Measurements from ENCODE around the gene OR2A42.
"Not testable (repeated sequence)": the region's sequence is repeated elsewhere in the genome, so short reads cannot be mapped to it uniquely, and the experiment has no call there.

GRCh38 chr7:144217200-144217599, 22.2 kb downstream of the OR2A42 start:
- TF ChIP-seq, protein P1, sequence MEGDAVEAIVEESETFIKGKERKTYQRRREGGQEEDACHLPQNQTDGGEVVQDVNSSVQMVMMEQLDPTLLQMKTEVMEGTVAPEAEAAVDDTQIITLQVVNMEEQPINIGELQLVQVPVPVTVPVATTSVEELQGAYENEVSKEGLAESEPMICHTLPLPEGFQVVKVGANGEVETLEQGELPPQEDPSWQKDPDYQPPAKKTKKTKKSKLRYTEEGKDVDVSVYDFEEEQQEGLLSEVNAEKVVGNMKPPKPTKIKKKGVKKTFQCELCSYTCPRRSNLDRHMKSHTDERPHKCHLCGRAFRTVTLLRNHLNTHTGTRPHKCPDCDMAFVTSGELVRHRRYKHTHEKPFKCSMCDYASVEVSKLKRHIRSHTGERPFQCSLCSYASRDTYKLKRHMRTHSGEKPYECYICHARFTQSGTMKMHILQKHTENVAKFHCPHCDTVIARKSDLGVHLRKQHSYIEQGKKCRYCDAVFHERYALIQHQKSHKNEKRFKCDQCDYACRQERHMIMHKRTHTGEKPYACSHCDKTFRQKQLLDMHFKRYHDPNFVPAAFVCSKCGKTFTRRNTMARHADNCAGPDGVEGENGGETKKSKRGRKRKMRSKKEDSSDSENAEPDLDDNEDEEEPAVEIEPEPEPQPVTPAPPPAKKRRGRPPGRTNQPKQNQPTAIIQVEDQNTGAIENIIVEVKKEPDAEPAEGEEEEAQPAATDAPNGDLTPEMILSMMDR (IDR thresholded peaks at IDR 0.05), result not testable (repeated sequence)
- not testable (repeated sequence) for TF ChIP-seq POLR2A (IDR thresholded peaks at IDR 0.05)
